Measurements from ENCODE around the gene CNGA4.
A peak's percentile ranks its signal among the peaks of the same experiment; 100 is the strongest.

- TF ChIP-seq CTCF (IDR thresholded peaks at IDR 0.05) = peak; percentile 86 to 96 (median 87)
- no peak for TF ChIP-seq POLR2A (IDR thresholded peaks at IDR 0.05)
- TF ChIP-seq EP300 (IDR thresholded peaks at IDR 0.05) = no peak
Measured at GRCh38 chr11:6251120-6251733, 12.3 kb downstream of the CNGA4 start.
